HEK293 (cell line): Measurements from ENCODE around the gene RFX4.

Source experiments
- CTCF ChIA-PET: fragments of 350-600 bp; formaldehyde crosslinking; extraction: SDS; loops from one replicate; lab custom pipeline; 2021; ENCODE audit warnings: antibody characterized with exemption; lab: Yijun Ruan, JAX
- POLR2A ChIA-PET: fragments of 300-600 bp; formaldehyde crosslinking; extraction: SDS; loops from one replicate; lab custom pipeline; 2020; ENCODE audit warnings: antibody characterized with exemption, inconsistent platforms; lab: Yijun Ruan, JAX
- H3K27ac ChIP-seq: fragments of 200-500 bp; sonication (Bioruptor generic); 2 replicates; pipeline ENCODE4 v1.5.1; 2014; ENCODE audit warnings: low read depth, low read length, control low read depth, inconsistent platforms; ENCODE audit errors: extremely low read depth
- H3K36me3 ChIP-seq, 2 experiments: fragments of 200-500 bp in 1 of 2; sonication (Bioruptor generic) in 1 of 2; 1 replicate in 1 of 2; 2 replicates in 1 of 2; pipeline ENCODE4 v1.5.1; 2014 to 2017; ENCODE audit warnings: inconsistent platforms in 2 of 2, low read length in 2 of 2; ENCODE audit not compliant: control insufficient read depth in 2 of 2, insufficient read depth in 1 of 2
- H3K4me1 ChIP-seq: fragments of 200-500 bp; sonication (Bioruptor generic); 2 replicates; pipeline ENCODE4 v1.5.1; 2014; ENCODE audit warnings: mild to moderate bottlenecking, low read length, inconsistent platforms; ENCODE audit not compliant: control insufficient read depth, insufficient read depth
- H3K4me3 ChIP-seq: 2 replicates; pipeline ENCODE4 v1.5.1; 2011; ENCODE audit warnings: low read depth, mild to moderate bottlenecking, control low read depth, low read length, moderate library complexity
- H3K9me3 ChIP-seq: fragments of 200-500 bp; sonication (Bioruptor generic); 2 replicates; pipeline ENCODE4 v1.5.1; 2014; ENCODE audit warnings: low read depth, low read length, inconsistent platforms; ENCODE audit not compliant: control insufficient read depth, insufficient read depth
- GLIS2 ChIP-seq: fragments of 450-650 bp; formaldehyde crosslinking; IDR thresholded peaks from 2 replicates; pipeline ENCODE4 v1.5.1; 2016; ENCODE audit warnings: missing biosample characterization, missing genetic modification characterization
- HOXD13 ChIP-seq: sonication (generic); formaldehyde crosslinking; IDR thresholded peaks from 2 replicates; pipeline ENCODE4 v1.8.0; 2022; ENCODE audit warnings: missing genetic modification reagents, borderline replicate concordance
- KLF9 ChIP-seq: fragments of 450-650 bp; formaldehyde crosslinking; IDR thresholded peaks from 2 replicates; pipeline ENCODE4 v1.5.1; 2016; ENCODE audit warnings: missing biosample characterization, missing genetic modification characterization, low read depth
- OVOL3 ChIP-seq: fragments of 450-650 bp; formaldehyde crosslinking; IDR thresholded peaks from 2 replicates; pipeline ENCODE4 v1.5.1; 2016; ENCODE audit warnings: missing biosample characterization, missing genetic modification characterization
- REST ChIP-seq: fragments of 450-650 bp; formaldehyde crosslinking; IDR thresholded peaks from 2 replicates; pipeline ENCODE4 v1.5.1; 2016; ENCODE audit warnings: missing biosample characterization, missing genetic modification characterization
- SCRT2 ChIP-seq: fragments of 450-650 bp; formaldehyde crosslinking; IDR thresholded peaks from 2 replicates; pipeline ENCODE4 v1.5.1; 2016; ENCODE audit warnings: missing biosample characterization, missing genetic modification characterization
- SP7 ChIP-seq: fragments of 450-650 bp; formaldehyde crosslinking; IDR thresholded peaks from 2 replicates; pipeline ENCODE4 v1.5.1; 2016; ENCODE audit warnings: missing biosample characterization, missing genetic modification characterization
- TCF7L2 ChIP-seq: IDR thresholded peaks from 2 replicates; pipeline ENCODE4 v1.6.1; 2011; ENCODE audit warnings: low read depth, mild to moderate bottlenecking, inconsistent platforms, low read length, moderate library complexity, borderline replicate concordance
- ZBTB26 ChIP-seq: fragments of 450-650 bp; formaldehyde crosslinking; optimal IDR thresholded peaks from 2 replicates; pipeline ENCODE3; 2016; ENCODE audit warnings: missing biosample characterization, mild to moderate bottlenecking, missing genetic modification characterization
- ZFHX2 ChIP-seq: fragments of 450-650 bp; formaldehyde crosslinking; conservative IDR thresholded peaks from 2 replicates; pipeline ENCODE4 v1.5.1; 2016; ENCODE audit warnings: missing biosample characterization, missing genetic modification characterization
- ZNF169 ChIP-seq: fragments of 450-650 bp; formaldehyde crosslinking; IDR thresholded peaks from 2 replicates; pipeline ENCODE4 v1.5.1; 2016; ENCODE audit warnings: missing biosample characterization, missing genetic modification characterization
- ZNF184 ChIP-seq: fragments of 450-650 bp; IDR thresholded peaks from 2 replicates; pipeline ENCODE4 v1.5.1; 2018; ENCODE audit warnings: missing biosample characterization, mild to moderate bottlenecking, missing genetic modification characterization
- ZNF266 ChIP-seq: fragments of 450-650 bp; formaldehyde crosslinking; IDR thresholded peaks from 2 replicates; pipeline ENCODE4 v1.5.1; 2016; ENCODE audit warnings: missing biosample characterization, missing genetic modification characterization, low read depth
- ZNF394 ChIP-seq: fragments of 450-650 bp; formaldehyde crosslinking; IDR thresholded peaks from 2 replicates; pipeline ENCODE4 v1.5.1; 2016; ENCODE audit warnings: missing biosample characterization, missing genetic modification characterization, mild to moderate bottlenecking, moderate library complexity, borderline replicate concordance
- ZNF433 ChIP-seq: fragments of 450-650 bp; formaldehyde crosslinking; IDR thresholded peaks from 2 replicates; pipeline ENCODE4 v1.5.1; 2016; ENCODE audit warnings: missing biosample characterization, missing genetic modification characterization, low read depth
- ZNF518A ChIP-seq: fragments of 450-650 bp; formaldehyde crosslinking; conservative IDR thresholded peaks from 2 replicates; pipeline ENCODE4 v1.5.1; 2016; ENCODE audit warnings: low read depth, missing biosample characterization, missing genetic modification characterization
- ZNF600 ChIP-seq: fragments of 450-650 bp; formaldehyde crosslinking; IDR thresholded peaks from 2 replicates; pipeline ENCODE4 v1.5.1; 2016; ENCODE audit warnings: missing biosample characterization, missing genetic modification characterization
- ZNF626 ChIP-seq: fragments of 450-650 bp; sonication (Bioruptor Pico); formaldehyde crosslinking; IDR thresholded peaks from 2 replicates; pipeline ENCODE4 v1.5.1; 2018; ENCODE audit warnings: missing biosample characterization, missing genetic modification characterization, inconsistent platforms
- ZNF660 ChIP-seq: fragments of 450-650 bp; IDR thresholded peaks from 2 replicates; pipeline ENCODE4 v1.5.1; 2018; ENCODE audit warnings: missing biosample characterization, mild to moderate bottlenecking, missing genetic modification characterization
- ZNF747 ChIP-seq: fragments of 450-650 bp; formaldehyde crosslinking; IDR thresholded peaks from 2 replicates; pipeline ENCODE4 v1.5.1; 2016; ENCODE audit warnings: missing biosample characterization, missing genetic modification characterization
- ZNF785 ChIP-seq: fragments of 450-650 bp; formaldehyde crosslinking; IDR thresholded peaks from 2 replicates; pipeline ENCODE4 v1.5.1; 2016; ENCODE audit warnings: missing biosample characterization, missing genetic modification characterization
- ZNF792 ChIP-seq: fragments of 450-650 bp; formaldehyde crosslinking; IDR thresholded peaks from 2 replicates; pipeline ENCODE4 v1.5.1; 2016; ENCODE audit warnings: missing biosample characterization, missing genetic modification characterization
- ZSCAN18 ChIP-seq: fragments of 450-650 bp; formaldehyde crosslinking; IDR thresholded peaks from 2 replicates; pipeline ENCODE4 v1.5.1; 2016; ENCODE audit warnings: missing biosample characterization, missing genetic modification characterization

RFX4 gene

DNA sequence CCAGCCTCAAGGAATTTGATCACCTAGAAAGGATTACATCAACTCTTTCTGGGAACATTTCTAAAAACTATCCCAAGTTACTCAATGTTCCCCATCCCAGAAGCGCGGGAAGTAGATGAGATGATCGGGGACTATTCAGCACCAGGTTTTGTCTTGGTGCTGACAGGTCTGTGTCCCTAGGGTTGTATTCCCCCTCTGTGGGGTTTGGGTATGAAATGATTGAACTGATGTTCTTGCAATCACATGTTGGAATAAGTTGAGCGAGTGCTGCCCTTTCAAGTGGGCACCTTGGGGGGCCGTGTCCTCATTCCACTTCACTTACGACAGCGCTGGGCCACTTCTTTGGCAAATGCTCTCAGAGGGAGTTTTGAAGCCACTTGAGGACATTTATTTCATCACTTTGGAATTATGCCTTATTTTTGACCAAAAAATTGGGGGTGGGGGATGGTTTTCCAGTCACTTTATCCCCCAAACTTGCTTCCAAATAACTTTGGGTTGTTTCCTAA is 69.8 kb downstream of the RFX4 start:
- no peaks in the 10 kb centered on the region for H3K4me1 ChIP-seq
- TF ChIP-seq ZNF266 (tag by site-specific recombination) (no peak), HOXD13 (CRISPR knock-in tag) (no peak), ZNF626 (tag by site-specific recombination) (no peak), ZNF785 (tag by site-specific recombination) (no peak), ZNF394 (no peak), ZNF600 (no peak), ZNF518A (tag by site-specific recombination) (no peak), ZNF169 (tag by site-specific recombination) (no peak), OVOL3 (no peak), ZFHX2 (tag by site-specific recombination) (no peak), ZNF747 (tag by site-specific recombination) (no peak), SP7 (tag by site-specific recombination) (no peak), KLF9 (no peak), ZSCAN18 (tag by site-specific recombination) (no peak), ZNF433 (tag by site-specific recombination) (no peak), GLIS2 (no peak), ZBTB26 (tag by site-specific recombination) (no peak), TCF7L2 (no peak), ZNF184 (no peak)
- H3K36me3 ChIP-seq, result no peaks in the 10 kb centered on the region
- no peak overlapping the region for H3K27ac ChIP-seq
- no peaks in the 10 kb centered on the region for H3K9me3 ChIP-seq
- CTCF ChIA-PET, result no interaction called here
- POLR2A ChIA-PET, result no interaction called here
- no peak overlapping the region for H3K4me3 ChIP-seq

DNA sequence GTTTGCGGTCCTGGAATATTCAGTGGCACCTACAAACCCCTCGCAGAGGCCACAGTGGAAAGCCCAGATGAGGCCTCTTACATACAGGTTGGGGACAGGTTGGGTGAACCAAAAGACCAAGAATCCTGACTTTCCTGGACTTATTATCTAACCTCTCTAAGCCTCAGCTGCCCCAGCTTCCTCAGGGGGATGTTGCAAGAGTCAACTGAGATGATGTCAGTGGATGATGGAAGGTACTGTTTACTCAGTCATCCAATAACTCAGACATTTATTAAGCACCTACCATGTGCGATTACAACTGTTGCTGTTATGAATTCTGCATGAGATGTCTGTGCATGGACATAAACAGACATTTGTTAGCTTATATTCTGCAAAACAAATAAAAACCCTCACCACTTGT is 72.8 kb downstream of the RFX4 start:
- H3K4me3 ChIP-seq, result no peak overlapping the region
- no peaks in the 10 kb centered on the region for H3K4me1 ChIP-seq
- no peak overlapping the region for H3K27ac ChIP-seq
- TF ChIP-seq ZNF792 (tag by site-specific recombination), result peak; percentile 73; the same call in 1 of the 2 replicates
- TF ChIP-seq REST, result no peak
- TF ChIP-seq ZNF660, result 0 out of 2 replicates have a peak, but pooled peaks have one; percentile 19
- peak; percentile 31; the same call in 1 of the 2 replicates for TF ChIP-seq SCRT2 (tag by site-specific recombination)
- no peaks in the 10 kb centered on the region for H3K9me3 ChIP-seq
- H3K36me3 ChIP-seq, result no peaks in the 10 kb centered on the region
- ChIA-PET POLR2A (interaction anchor here (0.6 kb wide), 1 partner anchor 15 kb away, joined by 5 read pairs; no protein-coding TSS in a partner anchor), CTCF (no interaction called here)
